Uterus (tissue), 2 donors: Measurements from ENCODE around the gene SMC3.

ENCODE experiments used
- CTCF ChIP-seq, 4 experiments: fragments of 200-600 bp in 2 of 4; fragments of 450-650 bp in 2 of 4; sonication (generic) in 2 of 4; IDR thresholded peaks; one replicate each; pipeline ENCODE4 v1.5.1; 2016 to 2019; ENCODE audit warnings: antibody characterized with exemption in 4 of 4, mild to moderate bottlenecking in 2 of 4, moderate library complexity in 1 of 4
- POLR2A ChIP-seq, 2 donors: fragments of 450-650 bp; IDR thresholded peaks; one replicate each; pipeline ENCODE4 v1.6.1; 2016; ENCODE audit warnings: antibody characterized with exemption in 2 of 2, mild to moderate bottlenecking in 1 of 2, moderate library complexity in 1 of 2

GRCh38 chr10:110527731-110528171 lies 39.7 kb upstream of the SMC3 start:
- TF ChIP-seq POLR2A (IDR thresholded peaks at IDR 0.05) (no peak), CTCF (IDR thresholded peaks at IDR 0.05) (no peak)
